IPS-NIHi11 (cell line): ENCODE data around the gene HPX.

ENCODE experiments used
- DNase-seq: peaks from one replicate; pipeline ENCODE4 v3.0.0; 2012; ENCODE audit warnings: mixed read lengths, low spot score

The HPX gene

GRCh38 chr11:6459099-6459450 lies 18.3 kb upstream of the HPX start:
- DNase-seq = no peak

DNA sequence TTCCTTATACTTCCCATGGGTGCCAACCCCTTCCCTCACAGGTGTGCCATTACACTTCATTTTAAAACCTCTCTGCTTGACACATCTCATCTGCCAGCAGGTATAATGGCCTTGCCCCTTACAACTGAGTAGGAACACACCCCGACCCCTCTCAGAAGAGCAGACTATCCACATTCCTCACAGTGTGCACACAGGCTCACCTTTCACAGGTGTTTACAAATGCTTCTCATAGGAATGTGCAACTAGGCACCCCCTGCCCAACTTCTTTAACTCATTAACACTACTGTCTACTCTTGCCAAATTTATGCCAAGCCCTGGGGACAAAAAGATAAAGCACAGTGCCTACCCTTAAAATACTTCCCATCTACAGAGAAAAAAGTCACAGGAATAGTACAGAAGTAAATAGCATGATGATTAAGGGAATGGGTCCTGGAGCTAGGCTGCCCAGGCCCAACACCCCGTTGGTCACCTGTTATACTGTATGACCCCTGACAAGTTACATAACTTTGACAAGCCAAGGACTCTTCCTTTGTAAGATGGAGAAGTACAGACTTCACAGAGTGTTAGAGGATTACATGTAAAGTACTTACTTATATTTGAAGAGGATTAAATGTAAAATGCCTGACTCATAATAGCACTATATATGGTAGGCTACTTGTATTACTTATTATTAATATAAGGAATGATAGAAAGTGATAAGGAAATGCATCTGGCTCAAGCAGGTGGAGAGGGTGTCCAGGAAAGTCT lies 17.7 kb upstream of the HPX start:
- DNase-seq = no peak

GRCh38 chr11:6457581-6458320 lies 17.0 kb upstream of the HPX start:
- DNase-seq = no peak

- DNase-seq = no peak
These were observed 15.7 kb upstream of the HPX start for GRCh38 chr11:6456361-6457073.

- DNase-seq = no peak
These were observed 14.3 kb upstream of the HPX start for GRCh38 chr11:6455070-6455469.

DNA sequence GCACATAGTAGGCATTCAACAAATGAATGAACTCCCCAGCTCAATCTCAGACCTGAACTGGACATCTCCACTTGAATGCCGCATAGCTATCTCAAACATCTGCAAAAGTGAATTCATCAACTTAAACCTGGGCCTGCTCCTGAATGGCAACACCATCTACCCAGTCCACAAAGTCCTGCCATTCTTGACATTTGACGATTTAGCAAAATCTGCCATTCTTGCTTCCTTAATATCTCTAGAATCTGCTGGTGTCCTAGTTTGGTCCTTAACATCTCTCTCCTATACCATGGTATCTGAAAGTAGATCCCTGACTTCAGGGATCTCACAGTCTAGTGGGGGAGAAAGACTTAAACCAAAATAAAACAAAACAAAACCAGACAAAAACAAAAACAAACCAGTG lies 12.4 kb upstream of the HPX start:
- DNase-seq = no peak

DNA sequence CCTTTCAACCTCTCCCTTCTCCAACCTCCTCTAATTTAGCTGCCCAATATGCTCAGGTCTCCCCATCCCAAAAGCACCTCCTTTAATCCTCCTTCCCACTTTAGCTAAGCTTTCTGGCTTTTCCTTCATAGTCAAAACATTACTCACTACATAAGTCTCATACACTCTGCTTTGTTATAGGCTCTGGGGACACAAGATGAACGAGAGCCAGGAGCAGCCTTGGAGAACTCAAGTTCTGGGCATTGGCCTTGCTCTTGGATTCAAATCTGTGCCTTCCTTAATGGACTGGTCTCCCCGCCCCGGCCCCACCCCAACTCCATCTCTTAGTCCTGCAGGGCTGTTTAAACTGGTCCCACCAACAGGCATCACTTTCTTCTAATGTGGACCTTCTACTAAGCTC lies 11.4 kb upstream of the HPX start:
- no peak for DNase-seq

GRCh38 chr11:6448574-6448973 lies 7.8 kb upstream of the HPX start:
- no peak for DNase-seq

DNA sequence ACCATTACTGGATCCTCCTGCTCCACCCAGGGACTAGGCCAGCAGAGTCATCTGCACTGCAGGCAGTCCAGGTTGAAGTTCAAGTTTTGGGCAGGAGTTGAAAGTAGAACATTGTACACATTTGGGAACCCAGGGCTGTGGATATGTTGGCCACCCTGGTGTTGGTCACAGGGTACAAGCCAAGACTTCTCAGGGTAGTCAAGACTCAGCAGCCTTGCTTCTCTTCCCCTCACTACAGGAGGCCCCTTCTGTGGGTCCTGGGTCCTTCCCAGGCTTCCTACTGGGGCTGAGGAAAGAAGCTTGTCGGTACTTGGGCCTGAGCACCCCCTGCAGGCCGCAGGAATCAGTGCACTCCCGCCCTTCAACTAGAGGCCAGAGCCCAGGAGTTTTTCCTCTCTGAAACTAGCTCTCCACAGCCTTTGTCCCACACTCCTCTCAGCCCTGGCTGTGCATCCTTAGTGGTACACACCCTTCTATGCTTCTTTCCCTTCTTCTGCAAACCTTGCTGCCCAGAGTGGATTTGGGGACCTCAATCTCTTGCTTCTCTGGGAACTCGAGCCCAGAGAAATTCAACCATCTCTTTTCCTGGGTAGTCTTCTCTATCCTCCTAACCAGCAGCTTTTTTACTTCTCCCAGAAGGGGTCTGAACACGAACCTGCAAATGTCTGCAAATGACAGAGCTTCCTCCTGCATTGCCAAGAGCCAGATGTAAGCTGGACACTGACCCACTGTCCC lies 2.6 kb upstream of the HPX start:
- peak; percentile 82 for DNase-seq

- no peak for DNase-seq
These were observed 1.7 kb upstream of the HPX start for GRCh38 chr11:6442441-6442840.

- peak; percentile 76 for DNase-seq
These were observed 1.7 kb downstream of the HPX start for GRCh38 chr11:6438979-6439571.

GRCh38 chr11:6437993-6438392 lies 2.8 kb downstream of the HPX start:
- DNase-seq = no peak

GRCh38 chr11:6437423-6437822 lies 3.4 kb downstream of the HPX start:
- DNase-seq = no peak

- DNase-seq = no peak
These were observed 6.7 kb downstream of the HPX start for GRCh38 chr11:6433998-6434660.

DNA sequence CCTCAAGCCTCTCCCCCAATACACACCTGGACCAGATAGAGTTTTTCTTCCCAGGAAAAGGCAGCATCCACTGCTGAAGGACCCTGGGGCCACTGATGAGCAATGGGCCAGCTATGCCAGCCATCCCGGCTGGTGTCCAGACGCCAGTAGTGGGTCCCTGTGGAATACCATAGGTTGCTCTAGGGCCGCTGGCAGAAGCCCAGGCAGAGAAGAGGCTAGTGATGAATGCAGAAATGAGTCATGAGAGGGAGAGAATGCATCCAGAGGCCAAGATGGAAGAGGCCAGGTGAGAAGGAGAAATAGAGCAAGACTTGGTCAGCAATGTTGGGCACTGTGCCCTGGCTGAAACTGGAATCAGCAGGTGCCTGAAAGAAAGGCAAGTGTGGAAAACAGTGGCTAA lies 8.9 kb downstream of the HPX start:
- DNase-seq = no peak

GRCh38 chr11:6427516-6427915 lies 13.3 kb downstream of the HPX start:
- DNase-seq = peak; percentile 42

- DNase-seq = no peak
These were observed 20.1 kb downstream of the HPX start for GRCh38 chr11:6420677-6421076.

- peak; percentile 95 for DNase-seq
These were observed 21.7 kb downstream of the HPX start, which contains the start of gene APBB1 for GRCh38 chr11:6419009-6419631. APBB1 (minus strand) TSS chr11:6419094; CDS start chr11:6411347, 7,747 bp downstream.

DNA sequence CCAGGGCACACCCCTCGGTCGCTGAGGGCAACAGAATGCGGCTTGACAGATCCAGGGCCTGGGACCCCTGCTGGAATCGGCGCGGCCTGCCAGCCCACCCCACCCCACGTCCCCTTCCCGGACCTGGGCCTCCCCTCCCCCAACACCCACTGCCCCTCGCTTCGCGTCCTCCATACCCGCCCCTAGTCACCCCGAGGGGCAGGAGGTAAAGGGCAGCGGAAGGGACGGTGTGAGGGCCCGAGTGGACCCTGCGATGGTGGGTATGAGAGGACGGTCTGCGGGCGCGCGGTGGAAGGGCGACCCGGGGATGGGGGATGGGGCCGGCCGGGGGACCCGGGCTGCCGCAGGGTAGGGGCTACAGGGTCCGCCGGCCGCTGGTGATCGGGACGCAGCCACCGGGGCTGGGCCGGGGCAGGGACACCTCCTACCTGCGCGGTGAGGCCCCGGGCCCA lies 22.2 kb downstream of the HPX start:
- DNase-seq = peak; percentile 72

- DNase-seq = no peak
These were observed 22.8 kb downstream of the HPX start for GRCh38 chr11:6417907-6418556.
